ENCODE data around the gene EYS. TPM values are rescaled to one million over a fixed set of nuclear protein-coding genes. Genes with fewer than 3 reads are reported as not detected.

Gene EYS
- total RNA-seq, 1 experiment from 2014 or later: not detected

GRCh38 chr6:64589961-64590360, 1117.1 kb downstream of the EYS start:
- no peaks in the 10 kb centered on the region for H3K36me3 Mint-ChIP-seq (ENCODE audit: insufficient read depth in 1 of 3, low read depth in 3 of 3)
- no peak overlapping the region for H3K9ac ChIP-seq (ENCODE audit: extremely low read depth, insufficient read length, low read length)
- no peaks in the 10 kb centered on the region for H3K9me3 ChIP-seq (ENCODE audit: control insufficient read depth, low read depth, low read length)
- H3T11ph ChIP-seq (ENCODE audit: low read length): no peak overlapping the region
- no peak overlapping the region for H3K56ac ChIP-seq (ENCODE audit: insufficient read length, low read depth, low read length)
- no peaks in the 10 kb centered on the region for H3K4me1 Mint-ChIP-seq
- no peak overlapping the region for H3K23ac ChIP-seq (ENCODE audit: insufficient read length, low read depth, low read length)
- H2BK120ac ChIP-seq (ENCODE audit: low read depth, low read length, poor library complexity, severe bottlenecking): no peak overlapping the region
- H3K27me3 Mint-ChIP-seq (ENCODE audit: low read depth): no peaks in the 10 kb centered on the region
- H2BK5ac ChIP-seq (ENCODE audit: insufficient read length, low read length): no peak overlapping the region
- no peak overlapping the region for H3K27ac ChIP-seq (ENCODE audit: insufficient read length, low read depth, low read length)
- H3K79me2 ChIP-seq (ENCODE audit: insufficient read depth, low read length): no peaks in the 10 kb centered on the region
- no peak overlapping the region for H2BK15ac ChIP-seq (ENCODE audit: low read depth, low read length)
- TF ChIP-seq CTCF (conservative IDR thresholded peaks at IDR 0.05): no peak
- no peak overlapping the region for H4K91ac ChIP-seq (ENCODE audit: insufficient read length, low read depth, low read length)
- DNase-seq: no peak
- no peak overlapping the region for H3K14ac ChIP-seq (ENCODE audit: insufficient read depth, low read length)
- no peak overlapping the region for H2AFZ ChIP-seq (ENCODE audit: low read length)
- H3K27me3 ChIP-seq (ENCODE audit: insufficient read depth, low read length): no peaks in the 10 kb centered on the region
- no peak overlapping the region for H2BK20ac ChIP-seq (ENCODE audit: low read depth, low read length, poor library complexity, severe bottlenecking)
- H3K4ac ChIP-seq (ENCODE audit: low read depth, low read length): no peak overlapping the region
- H3K4me1 ChIP-seq (ENCODE audit: insufficient read depth, low read length): no peaks in the 10 kb centered on the region
- no peak overlapping the region for H2AK5ac ChIP-seq (ENCODE audit: insufficient read length, low read length)
- H3K27ac Mint-ChIP-seq: no peak overlapping the region
- no peak overlapping the region for H3K4me2 ChIP-seq (ENCODE audit: insufficient read depth, insufficient read length, low read length)
- H3K23me2 ChIP-seq (ENCODE audit: insufficient read length, low read depth, low read length, poor library complexity, severe bottlenecking): no peaks in the 10 kb centered on the region
- WGBS (ENCODE audit: extremely low coverage, insufficient read length, low lambda C conversion rate): no CpG with 5 or more reads among the region's 3 CpGs
- no peak overlapping the region for H2BK12ac ChIP-seq (ENCODE audit: insufficient read length, low read depth, low read length)
- H3K18ac ChIP-seq (ENCODE audit: insufficient read length, low read depth, low read length): no peak overlapping the region
- H4K8ac ChIP-seq (replicated peaks; ENCODE audit: insufficient read length, low read depth, low read length): no peak overlapping the region
- no peaks in the 10 kb centered on the region for H4K20me1 ChIP-seq (ENCODE audit: control insufficient read depth, insufficient read depth, insufficient read length)
- H4K5ac ChIP-seq (ENCODE audit: insufficient read length, low read depth, low read length): no peak overlapping the region
- no peak overlapping the region for H3K4me3 Mint-ChIP-seq
- H3K9me3 Mint-ChIP-seq: peaks cover 0 to 2% of the 10 kb centered on the region in 2 experiments; a peak in 1 of 5 replicates
- H3K79me1 ChIP-seq (ENCODE audit: insufficient read depth, low read depth, low read length, poor library complexity, severe bottlenecking): no peaks in the 10 kb centered on the region
